Fibroblast of the aortic adventitia (primary cell): Measurements from ENCODE around the gene ADAM23. TPM values are rescaled to one million over a fixed set of nuclear protein-coding genes. Genes with fewer than 3 reads are reported as not detected.

Source experiments
- DNase-seq: peaks from one replicate; pipeline ENCODE4 v3.0.0-alpha.2; 2010; ENCODE audit warnings: low read depth
- H3K4me3 ChIP-seq: 2 replicates; pipeline ENCODE4 v1.5.1; 2011; ENCODE audit warnings: low read depth, mild to moderate bottlenecking, control low read depth, low read length, moderate library complexity
- total RNA-seq: library from RNA; depleted of rRNA; stranded (reverse); fragments of >200 nt; gene quantifications from 2 replicates; pipeline ENCODE4 v1.2.3, GENCODE V29; 2012; ENCODE audit warnings: low replicate concordance
- TF ChIP-seq, protein P1 (sequence below): IDR thresholded peaks from 2 replicates; pipeline ENCODE4 v1.5.1; 2011; ENCODE audit warnings: mild to moderate bottlenecking, low read length, control low read depth, inconsistent platforms; ENCODE audit not compliant: insufficient read depth

ADAM23 gene
- total RNA-seq, 1 donor: 7.8 TPM

- TF ChIP-seq, protein P1, sequence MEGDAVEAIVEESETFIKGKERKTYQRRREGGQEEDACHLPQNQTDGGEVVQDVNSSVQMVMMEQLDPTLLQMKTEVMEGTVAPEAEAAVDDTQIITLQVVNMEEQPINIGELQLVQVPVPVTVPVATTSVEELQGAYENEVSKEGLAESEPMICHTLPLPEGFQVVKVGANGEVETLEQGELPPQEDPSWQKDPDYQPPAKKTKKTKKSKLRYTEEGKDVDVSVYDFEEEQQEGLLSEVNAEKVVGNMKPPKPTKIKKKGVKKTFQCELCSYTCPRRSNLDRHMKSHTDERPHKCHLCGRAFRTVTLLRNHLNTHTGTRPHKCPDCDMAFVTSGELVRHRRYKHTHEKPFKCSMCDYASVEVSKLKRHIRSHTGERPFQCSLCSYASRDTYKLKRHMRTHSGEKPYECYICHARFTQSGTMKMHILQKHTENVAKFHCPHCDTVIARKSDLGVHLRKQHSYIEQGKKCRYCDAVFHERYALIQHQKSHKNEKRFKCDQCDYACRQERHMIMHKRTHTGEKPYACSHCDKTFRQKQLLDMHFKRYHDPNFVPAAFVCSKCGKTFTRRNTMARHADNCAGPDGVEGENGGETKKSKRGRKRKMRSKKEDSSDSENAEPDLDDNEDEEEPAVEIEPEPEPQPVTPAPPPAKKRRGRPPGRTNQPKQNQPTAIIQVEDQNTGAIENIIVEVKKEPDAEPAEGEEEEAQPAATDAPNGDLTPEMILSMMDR: no peak
- DNase-seq: peak; percentile 3
- H3K4me3 ChIP-seq: no peak overlapping the region
Measured at GRCh38 chr2:206616151-206616550, 172.8 kb downstream of the ADAM23 start.

GRCh38 chr2:206619011-206619410, 175.7 kb downstream of the ADAM23 start:
- no peak for DNase-seq
- no peak overlapping the region for H3K4me3 ChIP-seq
- TF ChIP-seq, protein P1: no peak

GRCh38 chr2:206626108-206626507, 182.8 kb downstream of the ADAM23 start:
- TF ChIP-seq, protein P1: no peak
- no peak overlapping the region for H3K4me3 ChIP-seq
- no peak for DNase-seq

- no peak for DNase-seq
- TF ChIP-seq, protein P1: no peak
- no peak overlapping the region for H3K4me3 ChIP-seq
Measured at GRCh38 chr2:206627632-206628031, 184.3 kb downstream of the ADAM23 start.

GRCh38 chr2:206631340-206631739, 188.0 kb downstream of the ADAM23 start:
- TF ChIP-seq, protein P1: no peak
- H3K4me3 ChIP-seq: no peak overlapping the region
- DNase-seq: no peak

GRCh38 chr2:206635015-206635414, 191.7 kb downstream of the ADAM23 start:
- DNase-seq: peak; percentile 20
- TF ChIP-seq, protein P1: no peak
- no peak overlapping the region for H3K4me3 ChIP-seq

DNA sequence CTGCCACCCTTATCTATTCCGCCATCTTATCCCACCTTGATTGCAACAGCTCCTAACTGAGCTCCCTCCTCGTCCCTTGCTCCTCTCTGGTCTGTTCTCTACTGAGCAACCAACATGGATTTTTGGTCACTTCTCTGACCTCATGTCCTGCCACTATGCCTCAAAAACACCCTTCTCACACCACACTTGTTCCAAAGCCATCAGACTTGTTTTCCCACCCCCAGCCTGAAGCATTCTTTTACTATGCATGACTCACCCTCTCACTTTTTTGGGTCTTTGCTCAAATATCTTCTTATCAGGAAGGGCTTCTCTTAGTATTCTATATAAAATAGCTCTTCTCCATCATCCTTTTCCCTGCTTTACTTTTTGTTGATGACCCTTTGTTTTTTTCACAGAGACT, 196.3 kb downstream of the ADAM23 start:
- no peak for DNase-seq
- no peak overlapping the region for H3K4me3 ChIP-seq
- TF ChIP-seq, protein P1: no peak
